ENCODE measurements around the gene NALCN.

- TF ChIP-seq POLR2A (IDR thresholded peaks at IDR 0.05; ENCODE audit: low read depth, low read length) = no peak
- no peak for TF ChIP-seq POLR2AphosphoS5 (IDR thresholded peaks at IDR 0.05; ENCODE audit: low read depth, low read length)
- no peak for TF ChIP-seq TAF1 (IDR thresholded peaks at IDR 0.05; ENCODE audit: borderline replicate concordance, low read depth, low read length)
Observed at GRCh38 chr13:101453784-101454201, 37.5 kb upstream of the NALCN start.
